ENCODE measurements around the gene RUFY4.

RUFY4 gene

GRCh38 chr2:218073185-218073584, 4.1 kb downstream of the RUFY4 start:
- TF ChIP-seq REST (IDR thresholded peaks at IDR 0.05; ENCODE audit: insufficient read depth in 1 of 2, low read depth in 2 of 2, low read length in 2 of 2) (no peak), POLR2AphosphoS5 (IDR thresholded peaks at IDR 0.05; ENCODE audit: low read depth, low read length) (no peak), SIN3A (IDR thresholded peaks at IDR 0.05; ENCODE audit: borderline replicate concordance, insufficient read depth, low read length) (no peak), FOXP2 (optimal IDR thresholded peaks at IDR 0.05; ENCODE audit: borderline replicate concordance, extremely low read depth, extremely low read length, insufficient read depth) (no peak), TAF1 (IDR thresholded peaks at IDR 0.05; ENCODE audit: borderline replicate concordance, insufficient read depth, low read length) (no peak)

GRCh38 chr2:218074031-218074430, 5.0 kb downstream of the RUFY4 start:
- TF ChIP-seq REST (IDR thresholded peaks at IDR 0.05; ENCODE audit: insufficient read depth in 1 of 2, low read depth in 2 of 2, low read length in 2 of 2) (no peak), POLR2AphosphoS5 (IDR thresholded peaks at IDR 0.05; ENCODE audit: low read depth, low read length) (no peak), TAF1 (IDR thresholded peaks at IDR 0.05; ENCODE audit: borderline replicate concordance, insufficient read depth, low read length) (no peak), FOXP2 (optimal IDR thresholded peaks at IDR 0.05; ENCODE audit: borderline replicate concordance, extremely low read depth, extremely low read length, insufficient read depth) (no peak)

- no peak for TF ChIP-seq TAF1 (IDR thresholded peaks at IDR 0.05; ENCODE audit: borderline replicate concordance, insufficient read depth, low read length)
- no peak for TF ChIP-seq FOXP2 (optimal IDR thresholded peaks at IDR 0.05; ENCODE audit: borderline replicate concordance, extremely low read depth, extremely low read length, insufficient read depth)
- TF ChIP-seq REST (IDR thresholded peaks at IDR 0.05; ENCODE audit: insufficient read depth in 1 of 2, low read depth in 2 of 2, low read length in 2 of 2) = no peak
- TF ChIP-seq SIN3A (IDR thresholded peaks at IDR 0.05; ENCODE audit: borderline replicate concordance, insufficient read depth, low read length) = no peak
- TF ChIP-seq POLR2AphosphoS5 (IDR thresholded peaks at IDR 0.05; ENCODE audit: low read depth, low read length) = no peak
These were observed 7.1 kb downstream of the RUFY4 start for GRCh38 chr2:218075975-218076811.

- TF ChIP-seq TAF1 (IDR thresholded peaks at IDR 0.05; ENCODE audit: borderline replicate concordance, insufficient read depth, low read length) = no peak
- TF ChIP-seq FOXP2 (optimal IDR thresholded peaks at IDR 0.05; ENCODE audit: borderline replicate concordance, extremely low read depth, extremely low read length, insufficient read depth) = no peak
- TF ChIP-seq SIN3A (IDR thresholded peaks at IDR 0.05; ENCODE audit: borderline replicate concordance, insufficient read depth, low read length) = no peak
- no peak for TF ChIP-seq POLR2AphosphoS5 (IDR thresholded peaks at IDR 0.05; ENCODE audit: low read depth, low read length)
- no peak for TF ChIP-seq REST (IDR thresholded peaks at IDR 0.05; ENCODE audit: insufficient read depth in 1 of 2, low read depth in 2 of 2, low read length in 2 of 2)
These were observed 8.6 kb downstream of the RUFY4 start for GRCh38 chr2:218077464-218078216.
